Coronary artery (tissue), 2 donors: ENCODE data around the gene NACC2.

Experiments used
- DNase-seq: peaks from one replicate; pipeline ENCODE4 v3.0.0-alpha.2; 2017; ENCODE audit warnings: low spot score
- H3K27ac ChIP-seq, 2 donors: fragments of 200-600 bp; sonication (generic); one replicate each; pipeline ENCODE4 v1.5.1; 2016 to 2019
- H3K4me3 ChIP-seq: fragments of 200-600 bp; sonication (generic); 2 replicates; pipeline ENCODE4 v1.5.1; 2016; ENCODE audit warnings: mild to moderate bottlenecking, moderate library complexity
- CTCF ChIP-seq: fragments of 200-600 bp; sonication (generic); IDR thresholded peaks from one replicate; pipeline ENCODE4 v1.5.1; 2019; ENCODE audit warnings: antibody characterized with exemption

Gene NACC2

GRCh38 chr9:136019041-136019680 lies 75.9 kb downstream of the NACC2 start:
- no peak for TF ChIP-seq CTCF
- Histone ChIP-seq H3K27ac (no peak overlapping the region), H3K4me3 (no peak overlapping the region)
- no peak for DNase-seq

- H3K27ac ChIP-seq = no peak overlapping the region
- DNase-seq = no peak
- TF ChIP-seq CTCF = no peak
- H3K4me3 ChIP-seq = no peak overlapping the region
Observed at GRCh38 chr9:136018257-136019031, 76.6 kb downstream of the NACC2 start.

- Histone ChIP-seq H3K4me3 (no peak overlapping the region), H3K27ac (no peak overlapping the region)
- DNase-seq = peak; percentile 70
- no peak for TF ChIP-seq CTCF
Observed at GRCh38 chr9:136017289-136018190, 77.5 kb downstream of the NACC2 start.

GRCh38 chr9:136016572-136017288 lies 78.4 kb downstream of the NACC2 start:
- no peak for TF ChIP-seq CTCF
- Histone ChIP-seq H3K4me3 (no peak overlapping the region), H3K27ac (no peak overlapping the region)
- DNase-seq = no peak

GRCh38 chr9:136015656-136016571 lies 79.2 kb downstream of the NACC2 start:
- no peak for DNase-seq
- no peak overlapping the region for H3K27ac ChIP-seq
- no peak for TF ChIP-seq CTCF
- no peak overlapping the region for H3K4me3 ChIP-seq
